ENCODE results near the gene FIBIN. TPM values are rescaled to one million over a fixed set of nuclear protein-coding genes. Genes with fewer than 3 reads are reported as not detected.
"Not testable (repeated sequence)": the region's sequence is repeated elsewhere in the genome, so short reads cannot be mapped to it uniquely, and the experiment has no call there.

FIBIN gene
- total and polyA plus RNA-seq, 2 donors (not counting 3 experiments of a cell fraction or from before 2014, with no cell fraction given): not detected

GRCh38 chr11:26964847-26965485 lies 28.9 kb upstream of the FIBIN start:
- H3K4me1 ChIP-seq (ENCODE audit: control insufficient read depth, extremely low read depth, insufficient read depth, low read length); H3K4me3 ChIP-seq (replicated peaks in 1 of 3; ENCODE audit: insufficient read depth in 1 of 3, low read depth in 1 of 3, low read length in 3 of 3); POLR2A ChIA-PET; DNase-seq (ENCODE audit: low read depth, low spot score); H3K9ac ChIP-seq (replicated peaks; ENCODE audit: extremely low read depth, insufficient read depth, low read length); H3K36me3 ChIP-seq (ENCODE audit: control insufficient read depth in 2 of 2, extremely low read depth in 1 of 2, insufficient read depth in 2 of 2, low read length in 2 of 2); H3K27ac ChIP-seq (ENCODE audit: insufficient read depth, low read depth, low read length); BruUV-seq (replicated peaks); FAIRE-seq; H3K27me3 ChIP-seq (ENCODE audit: control insufficient read depth in 2 of 2, insufficient read depth in 2 of 2, low read length in 2 of 2); H3K9me3 ChIP-seq (replicated peaks; ENCODE audit: control insufficient read depth, insufficient read depth, low read length); H3K79me2 ChIP-seq (ENCODE audit: control insufficient read depth, insufficient read depth, low read length); H4K20me1 ChIP-seq (replicated peaks; ENCODE audit: control insufficient read depth, extremely low read depth, insufficient read depth, low read length); H2AFZ ChIP-seq (ENCODE audit: low read depth, low read length); dilution Hi-C loops (cut with MboI; ENCODE audit: extremely low pct_ligation_motif_present, low sequenced_read_pairs); CTCF ChIA-PET; intact Hi-C loops (cut with micrococcal nuclease); H3K4me2 ChIP-seq (ENCODE audit: insufficient read depth, low read length); H3K9me1 ChIP-seq (replicated peaks; ENCODE audit: control insufficient read depth, extremely low read depth, insufficient read depth, low read length): not testable (repeated sequence)

DNA sequence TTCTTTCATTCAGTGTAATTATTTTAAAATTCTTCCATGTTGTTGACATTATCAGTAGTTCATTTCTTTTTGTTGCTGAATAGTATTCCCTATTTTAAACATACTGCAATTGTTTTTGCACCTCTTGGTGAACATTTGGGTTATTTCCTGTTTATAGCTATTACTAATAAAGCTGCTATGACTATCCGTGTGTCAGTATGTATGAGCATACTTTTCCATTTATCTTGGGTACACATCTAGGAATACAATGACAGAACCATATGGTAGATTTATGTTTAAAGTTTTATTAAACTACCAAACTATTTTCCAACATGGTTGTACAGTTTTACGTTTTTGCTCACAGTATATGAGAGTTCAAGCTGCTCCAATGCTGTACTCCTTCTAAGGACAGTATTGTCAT lies 22.0 kb upstream of the FIBIN start:
- CTCF ChIA-PET: no interaction called here
- Histone ChIP-seq H3K9me3 (replicated peaks; ENCODE audit: control insufficient read depth, insufficient read depth, low read length) (no peaks in the 10 kb centered on the region), H2AFZ (ENCODE audit: low read depth, low read length) (no peak overlapping the region)

More for the DNA sequence above, 22.0 kb upstream of the FIBIN start:
- Histone ChIP-seq H3K27ac (ENCODE audit: insufficient read depth, low read depth, low read length) (no peak overlapping the region), H3K4me2 (ENCODE audit: insufficient read depth, low read length) (no peak overlapping the region), H4K20me1 (replicated peaks; ENCODE audit: control insufficient read depth, extremely low read depth, insufficient read depth, low read length) (no peaks in the 10 kb centered on the region), H3K9ac (replicated peaks; ENCODE audit: extremely low read depth, insufficient read depth, low read length) (no peak overlapping the region), H3K27me3 (ENCODE audit: control insufficient read depth in 2 of 2, insufficient read depth in 2 of 2, low read length in 2 of 2) (no peaks in the 10 kb centered on the region), H3K79me2 (ENCODE audit: control insufficient read depth, insufficient read depth, low read length) (no peaks in the 10 kb centered on the region), H3K4me1 (ENCODE audit: control insufficient read depth, extremely low read depth, insufficient read depth, low read length) (no peaks in the 10 kb centered on the region), H3K4me3 (replicated peaks in 1 of 3; ENCODE audit: insufficient read depth in 1 of 3, low read depth in 1 of 3, low read length in 3 of 3) (no peak overlapping the region), H3K9me1 (replicated peaks; ENCODE audit: control insufficient read depth, extremely low read depth, insufficient read depth, low read length) (no peaks in the 10 kb centered on the region), H3K36me3 (ENCODE audit: control insufficient read depth in 2 of 2, extremely low read depth in 1 of 2, insufficient read depth in 2 of 2, low read length in 2 of 2) (no peaks in the 10 kb centered on the region)
- BruUV-seq (replicated peaks): no TSS peak
- dilution Hi-C loops (cut with MboI; ENCODE audit: extremely low pct_ligation_motif_present, low sequenced_read_pairs) (no loop called here), intact Hi-C loops (cut with micrococcal nuclease) (no loop called here)
- FAIRE-seq: no peak
- POLR2A ChIA-PET: no interaction called here
- no peak for DNase-seq (ENCODE audit: low read depth, low spot score)
- TF ChIP-seq CTCF (IDR thresholded peaks at IDR 0.05; ENCODE audit: extremely low read depth in 1 of 2, insufficient read depth in 1 of 2, low read depth in 1 of 2, low read length in 2 of 2) (no peak), EZH2 (IDR thresholded peaks at IDR 0.05; ENCODE audit: borderline replicate concordance, low read depth, low read length, severe bottlenecking) (no peak), MYC (IDR thresholded peaks at IDR 0.05; ENCODE audit: low read depth, low read length) (no peak), MAX (IDR thresholded peaks at IDR 0.05; ENCODE audit: insufficient read depth, insufficient read length) (no peak), GATA2 (IDR thresholded peaks at IDR 0.05; ENCODE audit: insufficient read depth, insufficient read length, low read depth, low read length) (no peak), POLR2AphosphoS5 (IDR thresholded peaks at IDR 0.05; ENCODE audit: insufficient read depth, low read depth, low read length) (no peak), POLR2A (IDR thresholded peaks at IDR 0.05; ENCODE audit: low read depth, low read length) (no peak), JUN (IDR thresholded peaks at IDR 0.05; ENCODE audit: borderline replicate concordance, insufficient read depth, insufficient read length, low read depth) (no peak), FOS (IDR thresholded peaks at IDR 0.05; ENCODE audit: borderline replicate concordance, insufficient read depth, low read length) (no peak)

Data from endothelial cell of umbilical vein (primary cell).